WI38 (cell line): ENCODE results near the gene FAM219B.

Experiments
- H3K4me3 ChIP-seq: 2 replicates; pipeline ENCODE4 v1.5.1; 2011; ENCODE audit warnings: low read depth, mild to moderate bottlenecking, control low read depth, low read length
- CTCF ChIP-seq: IDR thresholded peaks from 2 replicates; pipeline ENCODE4 v1.5.1; 2012; ENCODE audit warnings: low read depth, mild to moderate bottlenecking, control low read depth, low read length

The FAM219B gene

GRCh38 chr15:74913041-74913440, 6.4 kb upstream of the FAM219B start:
- no peak for TF ChIP-seq CTCF
- H3K4me3 ChIP-seq = no peak overlapping the region

GRCh38 chr15:74908635-74909034, 2.0 kb upstream of the FAM219B start:
- TF ChIP-seq CTCF = no peak
- no peak overlapping the region for H3K4me3 ChIP-seq

GRCh38 chr15:74907163-74907870, 666 bp upstream of the FAM219B start:
- TF ChIP-seq CTCF = no peak
- H3K4me3 ChIP-seq = peak overlapping the region; percentile 87

GRCh38 chr15:74906067-74906449, 593 bp downstream of the FAM219B start:
- TF ChIP-seq CTCF = no peak
- H3K4me3 ChIP-seq = peak overlapping the region; percentile 87

- no peak for TF ChIP-seq CTCF
- no peak overlapping the region for H3K4me3 ChIP-seq
Measured at GRCh38 chr15:74904190-74904805, 2.4 kb downstream of the FAM219B start.

- TF ChIP-seq CTCF = no peak
- H3K4me3 ChIP-seq = no peak overlapping the region
Measured at GRCh38 chr15:74903676-74904075, 3.0 kb downstream of the FAM219B start.

- H3K4me3 ChIP-seq = no peak overlapping the region
- TF ChIP-seq CTCF = no peak
Measured at GRCh38 chr15:74902295-74903075, 4.2 kb downstream of the FAM219B start.
